MM.1S (cell line): ENCODE measurements around the gene TREX2.

ENCODE experiments used
- EZH2 ChIP-seq: fragments of 300-600 bp; sonication (generic); optimal IDR thresholded peaks from 2 replicates; pipeline ENCODE3; 2017; ENCODE audit warnings: low read depth, mild to moderate bottlenecking, antibody characterized with exemption, low read length, mixed read lengths
- EZH2phosphoT487 ChIP-seq: fragments of 300-600 bp; sonication (generic); IDR thresholded peaks from 2 replicates; pipeline ENCODE4 v1.6.1; 2018; ENCODE audit warnings: antibody characterized with exemption, low read length
- TF ChIP-seq, protein P1 (sequence below): fragments of 300-600 bp; sonication (generic); IDR thresholded peaks from 2 replicates; pipeline ENCODE4 v1.5.1; 2016; ENCODE audit warnings: antibody characterized with exemption, low read length, mixed read lengths

DNA sequence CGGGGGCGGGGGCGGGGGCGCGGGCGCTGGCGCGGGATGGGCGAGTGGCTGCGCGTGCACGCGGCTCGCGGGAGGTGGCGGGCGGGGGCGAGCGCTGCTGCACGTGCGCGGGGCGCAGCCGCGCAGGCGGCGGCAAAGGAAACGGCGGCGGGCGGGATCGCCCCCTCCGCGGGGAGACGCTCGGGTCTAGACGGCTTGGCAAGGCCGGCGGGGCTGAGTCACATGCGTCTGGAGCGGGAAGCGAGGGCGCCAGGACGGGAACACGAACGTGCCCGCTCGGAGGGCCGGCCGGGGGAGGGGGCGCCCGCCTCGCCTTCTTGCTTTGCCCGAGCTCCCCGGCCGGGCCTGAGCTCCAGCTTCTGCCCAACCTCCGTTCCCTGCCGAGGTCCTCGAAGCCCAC lies 28.9 kb upstream of the TREX2 start:
- TF ChIP-seq, protein P1, sequence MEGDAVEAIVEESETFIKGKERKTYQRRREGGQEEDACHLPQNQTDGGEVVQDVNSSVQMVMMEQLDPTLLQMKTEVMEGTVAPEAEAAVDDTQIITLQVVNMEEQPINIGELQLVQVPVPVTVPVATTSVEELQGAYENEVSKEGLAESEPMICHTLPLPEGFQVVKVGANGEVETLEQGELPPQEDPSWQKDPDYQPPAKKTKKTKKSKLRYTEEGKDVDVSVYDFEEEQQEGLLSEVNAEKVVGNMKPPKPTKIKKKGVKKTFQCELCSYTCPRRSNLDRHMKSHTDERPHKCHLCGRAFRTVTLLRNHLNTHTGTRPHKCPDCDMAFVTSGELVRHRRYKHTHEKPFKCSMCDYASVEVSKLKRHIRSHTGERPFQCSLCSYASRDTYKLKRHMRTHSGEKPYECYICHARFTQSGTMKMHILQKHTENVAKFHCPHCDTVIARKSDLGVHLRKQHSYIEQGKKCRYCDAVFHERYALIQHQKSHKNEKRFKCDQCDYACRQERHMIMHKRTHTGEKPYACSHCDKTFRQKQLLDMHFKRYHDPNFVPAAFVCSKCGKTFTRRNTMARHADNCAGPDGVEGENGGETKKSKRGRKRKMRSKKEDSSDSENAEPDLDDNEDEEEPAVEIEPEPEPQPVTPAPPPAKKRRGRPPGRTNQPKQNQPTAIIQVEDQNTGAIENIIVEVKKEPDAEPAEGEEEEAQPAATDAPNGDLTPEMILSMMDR = no peak
- TF ChIP-seq EZH2 (no peak), EZH2phosphoT487 (no peak)
